ENCODE data around the gene COPG2.

- TF ChIP-seq CTCF (IDR thresholded peaks at IDR 0.05; ENCODE audit: low read length): no peak
- TF ChIP-seq EZH2 (IDR thresholded peaks at IDR 0.05; ENCODE audit: borderline replicate concordance, low read length): no peak
These were observed 188.7 kb downstream of the COPG2 start for GRCh38 chr7:130479716-130480400.

Data from OCI-LY1 (cell line).